ENCODE results near the gene TOM1. TPM values are rescaled to one million over a fixed set of nuclear protein-coding genes. Genes with fewer than 3 reads are reported as not detected.
A peak's percentile ranks its signal among the peaks of the same experiment; 100 is the strongest.

TOM1 gene
- total and polyA plus RNA-seq, 10 donors = 19.9 to 92.1 (median 49.8) TPM

- Histone ChIP-seq H3K36me3 (peaks cover 0 to 95% (median 78%) of the 10 kb centered on the region in 6 donors), H3K4me3 (no peak overlapping the region), H3K27me3 (replicated peaks in 1 of 7) (no peaks in the 10 kb centered on the region), H3K9me3 (no peaks in the 10 kb centered on the region), H3K27ac (no peak overlapping the region), H3K4me1 (peaks cover 7 to 34% (median 27%) of the 10 kb centered on the region in 6 donors)
- 92 to 97% (median 95%) methylated on average over 5 of the region's 5 CpGs for WGBS, 5 donors
- no peak for DNase-seq
- intact Hi-C loops (cut with DNase I; ENCODE audit: low total_unique reads) = no loop called here
- TF ChIP-seq CTCF (IDR thresholded peaks at IDR 0.05 in 8 of 11, conservative IDR thresholded peaks at IDR 0.05 in 3 of 11) (no peak), POLR2AphosphoS5 (IDR thresholded peaks at IDR 0.05) (no peak), POLR2A (IDR thresholded peaks at IDR 0.05) (no peak)
These were observed 25.5 kb downstream of the TOM1 start for GRCh38 chr22:35325209-35325608.

- H3K4me3 ChIP-seq = no peak overlapping the region
- peak; percentile 48 for DNase-seq
- H3K4me1 ChIP-seq = peaks cover 15 to 52% (median 37%) of the 10 kb centered on the region in 6 donors
- peaks cover 0 to 95% (median 73%) of the 10 kb centered on the region in 6 donors for H3K36me3 ChIP-seq
- H3K9me3 ChIP-seq = no peaks in the 10 kb centered on the region
- H3K27me3 ChIP-seq (replicated peaks in 1 of 7) = no peaks in the 10 kb centered on the region
- intact Hi-C loops (cut with DNase I; ENCODE audit: low total_unique reads) = no loop called here
- 95 to 97% (median 95%) methylated on average over 17 of the region's 17 CpGs for WGBS, 5 donors
- peak overlapping the region in 4 of 8 donors; percentile 86 to 91 (median 89) for H3K27ac ChIP-seq
- TF ChIP-seq POLR2A (IDR thresholded peaks at IDR 0.05) (no peak), CTCF (IDR thresholded peaks at IDR 0.05 in 8 of 11, conservative IDR thresholded peaks at IDR 0.05 in 3 of 11) (no peak), POLR2AphosphoS5 (IDR thresholded peaks at IDR 0.05) (no peak)
These were observed 27.3 kb downstream of the TOM1 start for GRCh38 chr22:35326854-35327562.

- no peak for TF ChIP-seq CTCF (IDR thresholded peaks at IDR 0.05 in 8 of 11, conservative IDR thresholded peaks at IDR 0.05 in 3 of 11)
- no peak for TF ChIP-seq POLR2AphosphoS5 (IDR thresholded peaks at IDR 0.05)
- no peak for TF ChIP-seq POLR2A (IDR thresholded peaks at IDR 0.05)
- 82 to 93% (median 89%) methylated on average over 20 to 21 of the region's 21 CpGs for WGBS, 5 donors
- peak overlapping the region in 1 of 8 donors; percentile 41 for H3K4me3 ChIP-seq
- no peaks in the 10 kb centered on the region for H3K9me3 ChIP-seq
- DNase-seq = peak; percentile 70
- peaks cover 15 to 54% (median 37%) of the 10 kb centered on the region in 6 donors for H3K4me1 ChIP-seq
- intact Hi-C loops (cut with DNase I; ENCODE audit: low total_unique reads) = no loop called here
- H3K27ac ChIP-seq = peak overlapping the region in 7 of 8 donors; percentile 24 to 92 (median 87)
- peaks cover 0 to 95% (median 68%) of the 10 kb centered on the region in 6 donors for H3K36me3 ChIP-seq
- no peaks in the 10 kb centered on the region for H3K27me3 ChIP-seq (replicated peaks in 1 of 7)
These were observed 28.2 kb downstream of the TOM1 start for GRCh38 chr22:35327690-35328471.

- H3K4me3 ChIP-seq = peak overlapping the region in 1 of 8 donors; percentile 41
- H3K27ac ChIP-seq = peak overlapping the region in 7 of 8 donors; percentile 24 to 92 (median 87)
- peaks cover 0 to 95% (median 68%) of the 10 kb centered on the region in 6 donors for H3K36me3 ChIP-seq
- 58 to 88% (median 74%) methylated on average over 15 of the region's 15 CpGs for WGBS, 5 donors
- TF ChIP-seq CTCF (IDR thresholded peaks at IDR 0.05 in 8 of 11, conservative IDR thresholded peaks at IDR 0.05 in 3 of 11) = no peak
- peak; percentile 73 to 87 (median 79) for TF ChIP-seq POLR2AphosphoS5 (IDR thresholded peaks at IDR 0.05)
- TF ChIP-seq POLR2A (IDR thresholded peaks at IDR 0.05) = no peak
- H3K9me3 ChIP-seq = no peaks in the 10 kb centered on the region
- peaks cover 15 to 57% (median 39%) of the 10 kb centered on the region in 6 donors for H3K4me1 ChIP-seq
- H3K27me3 ChIP-seq (replicated peaks in 1 of 7) = no peaks in the 10 kb centered on the region
- peak; percentile 88 for DNase-seq
- intact Hi-C loops (cut with DNase I; ENCODE audit: low total_unique reads) = no loop called here
These were observed 28.8 kb downstream of the TOM1 start for GRCh38 chr22:35328472-35328885.
